AG08395 (cell line): ENCODE results near the gene ST6GALNAC6.

Source experiments
- DNase-seq: peaks from one replicate; pipeline ENCODE4 v3.0.0; 2012; ENCODE audit warnings: mixed read lengths, low spot score

ST6GALNAC6 gene

GRCh38 chr9:127916720-127917581 lies 17.5 kb upstream of the ST6GALNAC6 start, which contains the start of gene ST6GALNAC4:
Gene ST6GALNAC4, minus strand, starts transcription at chr9:127917041. Its CDS starts 622 bp downstream, at chr9:127916419.
- peak; percentile 97 for DNase-seq

DNA sequence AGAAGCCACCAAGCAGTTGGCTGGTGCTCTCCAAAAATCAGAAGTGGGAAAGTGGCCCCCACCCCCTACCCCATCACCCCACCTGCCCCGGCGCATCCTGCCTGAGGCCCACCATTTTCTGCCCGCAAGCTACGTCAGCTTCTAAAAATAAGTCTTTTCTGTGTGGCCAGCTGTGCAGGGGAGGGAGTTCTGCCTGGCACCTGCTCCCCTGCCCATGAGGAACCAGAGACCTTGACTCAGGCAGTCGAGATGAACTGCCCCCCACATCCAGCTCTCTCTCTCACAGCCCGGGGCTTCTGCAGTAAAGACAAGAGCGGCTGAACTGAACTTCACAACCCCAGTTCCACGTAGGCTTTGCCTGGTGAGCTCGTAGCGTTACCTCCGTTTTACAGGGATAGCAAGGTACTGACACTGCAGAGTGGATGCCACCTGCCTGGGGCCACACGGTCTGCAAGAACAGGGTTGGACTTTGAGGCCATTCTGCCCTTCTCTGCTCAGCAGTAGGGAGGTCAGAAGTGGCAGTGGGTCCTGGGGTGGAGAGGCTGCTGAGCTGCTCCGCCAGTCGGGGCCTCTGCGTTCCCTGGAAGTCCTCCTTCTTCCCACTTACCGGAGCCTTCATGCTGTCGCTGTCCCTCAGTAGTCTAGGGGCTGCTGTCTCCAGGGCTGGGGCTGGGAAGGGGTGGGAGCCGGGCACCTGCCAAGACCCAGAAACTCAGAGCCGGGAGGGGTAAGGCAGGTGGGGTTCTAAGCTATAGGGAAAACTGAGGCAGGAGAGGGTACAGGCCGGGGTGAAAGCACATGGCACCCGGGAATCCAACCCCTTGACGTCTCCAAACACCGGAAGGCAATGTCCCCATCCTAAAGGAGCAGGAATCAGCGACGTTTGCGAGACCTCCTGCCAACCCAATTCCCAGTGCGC lies 16.7 kb upstream of the ST6GALNAC6 start:
- no peak for DNase-seq

- DNase-seq: no peak
Measured at GRCh38 chr9:127915325-127915752, 15.9 kb upstream of the ST6GALNAC6 start.

- no peak for DNase-seq
Measured at GRCh38 chr9:127913682-127914081, 14.3 kb upstream of the ST6GALNAC6 start.

GRCh38 chr9:127912882-127913281 lies 13.5 kb upstream of the ST6GALNAC6 start:
- no peak for DNase-seq

- no peak for DNase-seq
Measured at GRCh38 chr9:127912296-127912695, 12.9 kb upstream of the ST6GALNAC6 start.

DNA sequence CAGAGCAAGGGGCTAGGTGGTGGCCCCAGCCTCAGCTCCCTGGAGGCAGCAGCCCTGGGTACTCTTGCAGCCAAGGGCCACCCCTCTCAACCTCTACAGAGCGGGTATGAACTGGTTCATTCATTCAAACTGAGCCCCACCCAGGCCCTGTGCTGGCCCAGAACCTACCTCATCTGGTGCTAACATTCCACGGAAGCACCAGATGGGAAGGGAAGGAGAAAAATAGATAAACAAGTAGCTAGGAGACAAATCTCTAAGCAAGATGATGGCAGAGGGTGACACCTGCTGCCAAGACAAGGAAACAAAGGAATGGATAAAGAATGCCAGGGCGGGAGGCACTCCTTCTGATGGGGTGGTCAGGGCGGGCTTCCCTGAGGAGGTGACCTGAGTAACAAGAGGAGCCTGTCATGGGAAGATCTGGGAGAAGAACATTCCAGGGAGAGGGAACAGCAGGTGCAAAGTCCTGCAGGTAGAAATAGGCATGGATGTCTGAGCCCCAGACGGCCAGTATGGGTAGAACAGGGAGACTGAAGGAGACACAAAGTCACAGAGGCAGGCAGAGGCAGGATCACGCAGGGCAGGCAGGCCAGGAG lies 11.3 kb upstream of the ST6GALNAC6 start:
- DNase-seq: peak; percentile 51

DNA sequence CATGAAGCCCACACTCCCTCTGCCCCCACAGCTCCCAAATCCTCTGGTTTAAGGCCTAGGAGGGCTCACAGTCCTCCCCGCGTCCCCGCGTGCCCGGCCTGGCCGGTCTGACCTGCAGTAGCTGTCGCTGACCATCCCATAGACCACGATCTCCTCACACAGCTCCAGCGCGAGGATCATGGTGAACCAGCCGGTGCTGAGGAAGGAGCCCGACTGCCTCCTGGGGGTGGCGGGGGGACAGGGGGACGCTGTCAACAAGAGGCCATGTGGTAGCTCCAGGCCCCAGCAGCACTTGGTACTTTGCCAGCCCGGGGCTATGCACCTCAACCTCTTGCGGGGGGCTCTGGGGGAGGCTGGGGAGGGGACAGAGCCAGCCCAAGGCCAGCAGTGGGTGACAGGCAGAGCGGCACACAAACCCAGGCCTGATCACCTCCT lies 10.5 kb upstream of the ST6GALNAC6 start:
- DNase-seq: no peak

- DNase-seq: no peak
Measured at GRCh38 chr9:127908660-127908926, 9.2 kb upstream of the ST6GALNAC6 start.

- DNase-seq: no peak
Measured at GRCh38 chr9:127907867-127908659, 8.7 kb upstream of the ST6GALNAC6 start.

DNA sequence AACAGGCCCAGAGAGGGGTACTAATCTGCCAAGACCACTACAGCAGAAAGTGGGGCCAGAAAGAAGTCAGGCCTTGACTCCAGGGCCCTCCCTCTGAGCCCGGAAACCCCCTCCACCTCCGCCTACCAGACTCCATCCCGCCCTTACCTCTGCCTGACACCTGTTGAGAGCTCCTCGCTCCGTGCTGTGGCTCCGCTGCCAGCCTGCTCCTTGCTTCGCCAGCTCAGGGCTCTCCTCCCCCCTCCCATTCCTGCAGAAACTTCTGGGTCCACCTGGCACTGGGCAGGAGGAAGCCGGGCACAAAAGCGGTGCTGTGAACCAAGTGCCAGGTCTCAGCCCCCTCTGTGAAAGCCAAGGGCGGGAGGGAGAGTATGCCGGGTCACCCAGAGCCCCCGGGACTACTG lies 6.4 kb upstream of the ST6GALNAC6 start:
- DNase-seq: no peak

DNA sequence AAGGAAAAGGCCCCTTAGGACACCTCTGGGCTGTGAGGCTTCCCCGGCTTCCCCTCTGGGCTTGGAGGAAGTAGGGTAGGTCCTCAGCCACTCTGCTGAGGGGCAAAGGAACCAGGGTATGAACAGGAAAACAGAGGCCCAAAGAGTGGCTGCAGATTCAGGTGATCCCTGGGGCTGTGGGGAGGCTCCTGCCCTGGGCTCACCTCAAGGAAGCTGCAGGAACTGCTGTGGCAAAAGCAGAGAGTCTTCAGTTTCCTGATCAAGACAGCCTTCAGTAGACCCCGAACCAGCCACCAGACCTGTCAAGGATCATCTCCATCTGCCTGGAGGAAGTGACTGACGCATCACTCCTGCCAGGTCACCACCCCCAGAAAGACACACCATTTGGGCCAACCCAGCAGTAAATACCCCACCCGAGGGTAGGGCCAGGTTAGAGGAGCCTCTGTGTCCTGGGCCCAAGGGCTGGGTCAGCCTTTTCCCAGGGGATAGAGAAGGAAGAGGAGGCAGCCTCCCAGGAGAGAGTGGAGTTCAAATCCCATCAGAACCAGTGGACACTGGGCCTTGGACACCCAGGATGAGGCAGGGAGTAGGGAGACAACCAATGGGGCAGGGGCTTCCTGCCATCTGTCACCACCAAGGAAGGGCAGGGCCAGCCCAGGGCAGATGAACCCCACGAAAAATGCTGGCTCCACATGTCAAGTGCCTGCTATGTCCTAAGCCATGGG lies 5.8 kb upstream of the ST6GALNAC6 start:
- DNase-seq: no peak

DNA sequence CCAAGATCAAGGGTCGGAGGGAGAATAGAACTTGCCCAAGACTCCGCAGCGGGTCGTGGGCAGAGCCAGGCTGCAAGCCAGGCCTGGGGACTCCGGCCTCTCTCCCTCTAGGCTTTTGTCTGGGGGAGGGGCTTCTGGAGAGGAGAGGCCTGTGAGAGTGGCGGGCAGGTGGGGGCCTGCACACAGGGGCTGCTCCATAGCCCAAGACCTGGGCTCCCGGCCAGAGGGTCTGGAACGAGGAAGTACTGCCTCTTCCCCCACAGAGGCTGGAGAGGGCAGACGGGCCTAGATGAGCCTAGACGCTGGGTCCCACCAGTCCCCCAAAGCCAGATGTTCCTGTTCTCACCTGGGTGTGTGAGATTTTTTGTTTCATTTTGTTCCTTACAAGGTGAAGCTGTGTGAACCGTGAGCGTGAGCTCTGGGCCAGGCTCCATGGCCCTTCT lies 5.2 kb upstream of the ST6GALNAC6 start:
- no peak for DNase-seq

- no peak for DNase-seq
Measured at GRCh38 chr9:127903557-127904475, 4.4 kb upstream of the ST6GALNAC6 start.

DNA sequence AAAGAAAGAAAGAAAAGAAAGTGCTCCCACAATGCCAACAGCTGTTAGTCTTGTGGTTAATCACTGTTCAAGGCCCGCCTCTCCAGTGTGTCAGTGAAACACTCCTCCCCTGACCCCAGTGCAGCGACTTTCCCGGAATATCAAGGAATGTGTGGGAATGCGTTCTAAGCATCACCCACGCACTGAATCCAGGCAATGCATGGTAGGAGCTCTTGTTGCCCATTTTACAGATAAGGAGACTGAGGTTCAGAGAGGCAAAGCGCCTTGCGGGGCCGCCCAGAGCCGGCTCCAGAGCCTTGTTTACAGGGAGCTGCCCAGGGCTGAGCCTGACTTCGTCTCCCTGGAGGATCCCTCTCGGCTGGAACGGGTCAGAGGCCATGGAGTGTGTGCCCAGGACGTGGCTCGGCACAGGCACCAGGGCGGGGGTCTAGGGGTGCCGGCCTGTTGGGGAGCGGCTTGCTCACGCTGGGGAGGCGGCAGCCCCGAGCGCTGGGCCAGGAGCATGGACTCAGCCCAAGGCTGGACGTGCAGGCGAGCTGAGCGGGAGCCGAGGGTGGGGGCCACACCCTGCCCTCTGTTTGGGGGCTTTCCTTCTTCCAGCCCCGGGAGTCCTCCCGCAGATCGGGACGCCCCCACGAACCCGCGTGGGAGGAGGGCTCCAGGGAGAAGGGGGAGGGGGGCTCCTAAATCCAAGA lies 823 bp downstream of the ST6GALNAC6 start:
- peak; percentile 75 for DNase-seq

DNA sequence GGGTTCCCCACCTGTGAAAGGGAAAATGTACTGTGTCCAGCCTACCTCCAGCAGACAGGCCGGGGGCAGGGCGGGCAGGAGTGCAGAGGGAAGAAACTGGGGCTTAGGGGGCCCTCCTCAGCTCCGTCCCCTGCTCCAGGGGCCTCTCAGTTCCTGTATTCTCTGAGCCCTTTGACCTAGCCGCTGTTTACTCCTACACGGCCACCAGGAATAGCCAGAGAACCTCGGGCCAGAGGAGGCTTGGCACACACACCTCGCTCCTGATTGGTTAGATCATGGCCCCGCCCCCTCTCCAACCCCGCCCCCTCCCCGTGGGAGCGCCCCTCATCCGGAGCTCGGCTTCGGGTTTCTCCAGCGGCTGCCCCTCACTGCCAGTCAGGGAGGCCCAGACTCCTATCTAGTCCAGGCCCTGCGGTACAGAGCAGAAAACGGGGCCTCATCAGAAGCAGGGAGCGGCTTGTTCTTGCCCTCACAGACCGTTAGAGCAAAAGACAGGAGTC lies 2.2 kb downstream of the ST6GALNAC6 start:
- peak; percentile 90 for DNase-seq

DNA sequence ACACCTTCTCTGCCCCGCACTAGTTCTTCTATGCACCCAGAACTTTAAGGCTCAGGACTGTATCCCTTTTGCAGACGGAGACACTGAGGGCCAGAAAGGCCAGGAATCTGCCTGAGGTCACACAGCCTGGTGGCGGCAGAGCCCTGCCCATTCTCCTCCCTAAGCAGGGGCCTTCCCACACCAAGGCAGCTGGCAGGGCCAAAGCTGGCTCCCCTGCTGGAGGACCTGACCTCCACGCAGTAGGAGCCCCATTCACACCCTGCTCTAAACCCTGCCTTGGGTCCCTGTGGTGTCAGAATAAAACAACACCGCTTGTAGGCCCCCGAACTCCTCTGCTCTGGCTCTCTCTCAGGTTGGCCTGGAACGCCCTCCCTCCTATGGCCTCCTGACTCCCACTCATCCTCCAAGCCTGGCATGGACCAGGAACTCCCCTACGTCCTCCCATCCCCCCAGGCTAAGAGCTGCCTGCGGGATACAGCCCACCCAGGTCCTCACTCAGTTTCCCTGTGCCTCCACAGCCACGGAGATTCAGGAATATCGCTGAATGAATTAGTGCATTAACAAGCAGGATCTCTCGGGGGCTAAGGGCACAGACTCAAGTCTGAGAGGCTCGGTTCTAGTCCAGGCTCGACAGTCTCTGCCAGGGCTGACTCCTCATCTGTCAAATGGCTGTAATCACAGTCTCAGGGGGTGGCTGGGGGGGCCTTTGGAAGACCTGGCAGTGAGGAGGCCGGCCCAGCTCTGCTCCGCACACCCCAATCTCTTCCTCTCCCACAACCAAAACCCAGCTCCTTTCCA lies 2.8 kb downstream of the ST6GALNAC6 start:
- no peak for DNase-seq

GRCh38 chr9:127895811-127896210 lies 3.6 kb downstream of the ST6GALNAC6 start:
- DNase-seq: no peak
